Panc1 (cell line): Measurements from ENCODE around the gene LSM2. TPM values are rescaled to one million over a fixed set of nuclear protein-coding genes. Genes with fewer than 3 reads are reported as not detected.

Experiments
- ATAC-seq: fragments of 200-7000 bp; cut with Tn5 transposase; 2 replicates; pipeline ENCODE4 v1.9.1; 2020; ENCODE audit warnings: mild to moderate bottlenecking, moderate library complexity
- BruUV-seq: library from RNA; stranded (reverse); fragments of 400-500 nt; replicated peaks from 2 replicates; lab custom pipeline; 2021; lab: Mats Ljungman, UMichigan
- CTCF ChIA-PET: fragments of 300-600 bp; sonication (Branson Sonifier 250); formaldehyde crosslinking; loops from one replicate; lab custom pipeline; 2022; ENCODE audit warnings: antibody characterized with exemption; lab: Charles Lee
- POLR2A ChIA-PET: fragments of 300-600 bp; sonication (Branson Sonifier 250); formaldehyde crosslinking; loops from one replicate; lab custom pipeline; 2022; ENCODE audit warnings: antibody characterized with exemption; lab: Charles Lee
- DNase-seq: peaks from one replicate; pipeline ENCODE4 v3.0.0-alpha.2; 2010; ENCODE audit warnings: low read depth, low spot score
- H3K27ac ChIP-seq: 2 replicates; pipeline ENCODE4 v1.5.1; 2011; ENCODE audit warnings: mild to moderate bottlenecking, low read length, inconsistent platforms
- H3K27me3 ChIP-seq: fragments of 200-500 bp; sonication (Bioruptor generic); 2 replicates; pipeline ENCODE4 v1.6.0; 2014; ENCODE audit warnings: low read length, inconsistent platforms; ENCODE audit not compliant: control insufficient read depth, insufficient read depth
- H3K36me3 ChIP-seq: fragments of 200-500 bp; sonication (Bioruptor generic); 2 replicates; pipeline ENCODE4 v1.5.1; 2014; ENCODE audit warnings: inconsistent platforms, mild to moderate bottlenecking, low read length, moderate library complexity; ENCODE audit not compliant: control insufficient read depth, insufficient read depth
- H3K4me1 ChIP-seq: 2 replicates; pipeline ENCODE4 v1.5.1; 2011; ENCODE audit warnings: inconsistent platforms, mild to moderate bottlenecking, low read length, moderate library complexity; ENCODE audit not compliant: control insufficient read depth, insufficient read depth
- H3K4me3 ChIP-seq, 2 experiments: 2 replicates each; pipeline ENCODE4 v1.5.1; 2011 to 2012; ENCODE audit warnings: low read depth in 2 of 2, low read length in 2 of 2, mild to moderate bottlenecking in 2 of 2, inconsistent platforms in 1 of 2, moderate library complexity in 1 of 2
- H3K9me3 ChIP-seq: fragments of 200-500 bp; sonication (Bioruptor generic); 2 replicates; pipeline ENCODE4 v1.5.1; 2014; ENCODE audit warnings: low read depth, mild to moderate bottlenecking, inconsistent platforms, low read length, moderate library complexity; ENCODE audit not compliant: control insufficient read depth, insufficient read depth
- CTCF ChIP-seq: fragments of 450-650 bp; IDR thresholded peaks from 2 replicates; pipeline ENCODE4 v1.5.1; 2017; ENCODE audit warnings: mild to moderate bottlenecking
- POLR2AphosphoS5 ChIP-seq: IDR thresholded peaks from 2 replicates; pipeline ENCODE4 v1.6.1; 2012; ENCODE audit warnings: mild to moderate bottlenecking, low read depth, low read length, moderate library complexity
- REST ChIP-seq, 2 experiments: IDR thresholded peaks; 2 replicates each; pipeline ENCODE4 v1.6.1; 2011 to 2012; ENCODE audit warnings: low read depth in 2 of 2, control low read depth in 1 of 2, low read length in 1 of 2, mild to moderate bottlenecking in 1 of 2, moderate library complexity in 1 of 2; ENCODE audit not compliant: insufficient read depth in 1 of 2
- SIN3A ChIP-seq: IDR thresholded peaks from 2 replicates; pipeline ENCODE4 v1.6.1; 2012; ENCODE audit warnings: low read depth, mild to moderate bottlenecking, low read length, moderate library complexity, borderline replicate concordance; ENCODE audit not compliant: insufficient read depth
- TCF7L2 ChIP-seq: IDR thresholded peaks from 2 replicates; pipeline ENCODE4 v1.6.1; 2011; ENCODE audit warnings: mild to moderate bottlenecking, low read depth, low read length, inconsistent platforms
- in situ Hi-C: cut with HindIII; loops from 2 replicates; pipeline ENCODE4 v1.10.0; 2016; ENCODE audit warnings: low sequenced_read_pairs, low pct_unique_long_range_greater_than_20kb
- intact Hi-C: fragments of 100-400 bp; cut with micrococcal nuclease; formaldehyde crosslinking; loops from one replicate; pipeline ENCODE4 v1.10.0; 2022; ENCODE audit not compliant: unreplicated experiment
- total RNA-seq: library from RNA; stranded (reverse); gene quantifications from one replicate; pipeline ENCODE4 v1.2.1, GENCODE V29; 2021; ENCODE audit not compliant: unreplicated experiment

The LSM2 gene
- total RNA-seq, 1 experiment from 2014 or later = 89.7 TPM

DNA sequence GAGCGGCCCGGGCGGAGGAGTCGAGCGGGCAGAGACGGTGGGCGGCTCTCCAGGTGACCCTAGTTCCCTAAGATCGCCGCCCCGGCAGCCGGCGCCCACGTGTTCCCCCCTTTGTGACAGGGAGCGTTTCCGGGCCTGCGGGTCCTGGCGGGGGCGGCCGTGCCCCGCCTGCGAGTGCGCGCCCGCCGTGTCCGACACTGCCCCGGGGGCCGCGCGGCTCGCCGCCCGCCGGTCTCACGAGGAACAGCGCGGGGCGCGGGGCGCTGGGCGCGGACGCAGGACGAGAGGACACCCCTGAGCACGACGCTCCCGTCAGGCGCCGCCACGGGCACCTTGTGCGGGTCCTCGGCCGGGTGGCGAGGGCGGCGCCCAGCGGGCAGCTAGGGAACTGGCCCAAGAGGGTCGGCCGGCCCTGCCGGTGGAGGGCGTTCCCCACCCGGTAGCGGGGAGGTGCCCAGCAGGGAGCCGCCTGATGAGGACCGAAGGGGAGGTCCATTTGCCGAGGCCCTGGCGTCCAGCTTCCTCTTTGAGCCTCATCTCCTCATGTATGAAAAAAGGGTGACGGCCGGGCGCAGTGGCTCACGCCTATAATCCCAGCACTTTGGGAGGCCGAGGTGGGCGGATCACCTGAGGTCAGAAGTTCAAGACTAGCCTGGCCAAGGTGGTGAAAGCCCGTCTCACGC, 11.0 kb downstream of the LSM2 start, which contains the start of gene VARS1:
Gene VARS1, minus strand, starts transcription at position 137 of the 683 bp plus-strand sequence. CDS start 535 bp downstream, outside the sequence.
- no peak for DNase-seq
- intact Hi-C loops (no loop called here), in situ Hi-C loops (no loop called here)
- Histone ChIP-seq H3K9me3 (no peaks in the 10 kb centered on the region), H3K27ac (peak within 1 kb of the TSS; percentile 99), H3K4me1 (peaks cover 21% of the 10 kb centered on the region), H3K27me3 (no peaks in the 10 kb centered on the region), H3K36me3 (peaks cover 5% of the 10 kb centered on the region), H3K4me3 (peak within 1 kb of the TSS; percentile 92 to 99)
- peak; percentile 90 for ATAC-seq
- BruUV-seq = no TSS peak
- TF ChIP-seq SIN3A (peak; percentile 96; the same call in 1 of the 2 replicates), POLR2AphosphoS5 (peak; percentile 62), TCF7L2 (no peak), REST (IDR thresholded peaks at IDR 0.05; ENCODE audit: insufficient read depth in 1 of 2, low read depth in 2 of 2, low read length in 1 of 2) (no peak), CTCF (peak; percentile 91)
- POLR2A ChIA-PET = interaction anchor here (0.6 to 0.7 kb wide), 3 partner anchors 10 to 114 kb away, joined by 3 to 4 read pairs (median 3); no protein-coding TSS in a partner anchor
- CTCF ChIA-PET = no interaction called here

DNA sequence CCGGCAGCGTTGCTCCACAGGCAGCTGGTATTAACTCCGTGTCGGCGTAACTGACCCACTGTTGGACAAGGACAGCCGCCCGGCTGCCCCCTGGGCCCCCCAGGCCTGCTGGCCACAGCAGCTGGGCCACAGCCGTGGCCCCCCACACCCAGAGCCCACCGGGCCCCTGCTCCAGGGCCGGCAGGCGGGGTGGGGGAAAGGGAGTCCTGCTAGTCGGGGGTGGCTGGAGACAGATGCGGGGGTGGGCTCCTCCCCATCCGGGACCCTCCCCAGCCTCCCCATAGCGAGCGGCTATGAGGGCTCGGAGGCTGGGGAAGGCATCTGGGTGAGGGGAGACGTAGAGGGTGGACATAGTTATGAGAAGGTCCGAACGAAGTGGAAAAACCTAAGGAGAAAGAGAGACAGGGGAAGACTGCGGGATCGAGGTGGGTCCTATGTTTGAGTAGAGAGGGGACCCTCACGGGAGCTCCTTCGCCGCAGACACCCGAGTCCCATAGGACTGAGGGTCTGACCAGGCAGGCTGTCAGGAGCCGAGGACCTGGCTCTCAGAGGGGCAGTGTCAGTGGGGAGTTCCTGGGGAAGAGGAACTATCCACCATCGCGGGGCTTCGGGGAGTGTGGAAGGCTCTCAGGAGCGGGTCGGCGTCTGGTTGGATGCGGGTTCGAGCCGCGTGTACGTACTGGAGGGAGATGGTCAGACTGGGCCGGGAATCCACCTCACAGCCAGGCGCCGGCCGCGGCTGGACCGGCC, 11.7 kb downstream of the LSM2 start:
- no TSS peak for BruUV-seq
- ATAC-seq (peak; percentile 51), DNase-seq (no peak)
- ChIA-PET CTCF (no interaction called here), POLR2A (interaction anchor here (0.6 kb wide), 1 partner anchor 16 kb away, joined by 6 read pairs; no protein-coding TSS in a partner anchor)
- no peaks in the 10 kb centered on the region for H3K27me3 ChIP-seq
- intact Hi-C loops = no loop called here
- peaks cover 8% of the 10 kb centered on the region for H3K36me3 ChIP-seq
- peak overlapping the region; percentile 92 to 99 for H3K4me3 ChIP-seq
- no peak for TF ChIP-seq SIN3A
- no peak for TF ChIP-seq POLR2AphosphoS5
- TF ChIP-seq REST (IDR thresholded peaks at IDR 0.05; ENCODE audit: insufficient read depth in 1 of 2, low read depth in 2 of 2, low read length in 1 of 2) = no peak
- TF ChIP-seq CTCF = no peak
- TF ChIP-seq TCF7L2 = no peak
- H3K27ac ChIP-seq = peak overlapping the region; percentile 99
- no peaks in the 10 kb centered on the region for H3K9me3 ChIP-seq
- in situ Hi-C loops = no loop called here
- H3K4me1 ChIP-seq = peaks cover 21% of the 10 kb centered on the region
